ENCODE measurements around the gene MTIF3. TPM values are rescaled to one million over a fixed set of nuclear protein-coding genes. Genes with fewer than 3 reads are reported as not detected.

Gene MTIF3
- total RNA-seq, 2 donors from 2014 or later: 28.3 to 29.5 TPM

DNA sequence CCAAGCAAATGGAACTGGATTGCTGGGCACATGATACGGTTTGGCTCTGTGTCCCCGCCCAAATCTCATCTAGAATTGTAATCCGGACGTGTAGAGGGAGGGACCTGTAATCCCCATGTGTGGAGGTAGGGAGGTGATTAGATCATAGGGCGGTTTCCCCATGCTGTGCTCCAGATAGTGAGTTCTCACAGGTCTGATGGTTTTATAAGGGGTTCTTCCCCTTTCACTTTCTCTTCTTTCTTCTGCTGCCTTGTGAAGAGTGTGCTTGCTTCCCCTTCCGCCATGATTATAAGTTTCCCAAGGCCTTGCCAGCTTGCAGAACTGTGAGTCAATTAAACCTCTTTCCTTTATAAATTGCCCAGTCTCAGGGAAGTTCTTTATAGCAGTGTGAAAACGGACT is 32.6 kb upstream of the MTIF3 start:
- Histone ChIP-seq H3K4me3 (peak overlapping the region; percentile 33), H3K4me1 (ENCODE audit: control insufficient read depth in 1 of 2, low read depth in 2 of 2) (no peaks in the 10 kb centered on the region), H3K9me3 (no peaks in the 10 kb centered on the region), H3K36me3 (no peaks in the 10 kb centered on the region), H3K27ac (no peak overlapping the region), H3K27me3 (replicated peaks; ENCODE audit: insufficient read depth) (no peaks in the 10 kb centered on the region)
- DNase-seq (ENCODE audit: low spot score) (no peak), ATAC-seq (ENCODE audit: insufficient number of reproducible peaks, low FRiP score, low read depth) (no peak)
- TF ChIP-seq CTCF (IDR thresholded peaks at IDR 0.05): no peak

GRCh38 chr13:27481766-27482165 is 31.4 kb upstream of the MTIF3 start:
- H3K9me3 ChIP-seq: no peaks in the 10 kb centered on the region
- H3K4me1 ChIP-seq (ENCODE audit: control insufficient read depth in 1 of 2, low read depth in 2 of 2): no peaks in the 10 kb centered on the region
- no peak for ATAC-seq (ENCODE audit: insufficient number of reproducible peaks, low FRiP score, low read depth)
- no peak overlapping the region for H3K27ac ChIP-seq
- DNase-seq (ENCODE audit: low spot score): no peak
- TF ChIP-seq CTCF (IDR thresholded peaks at IDR 0.05): no peak
- H3K4me3 ChIP-seq: no peak overlapping the region
- H3K36me3 ChIP-seq: no peaks in the 10 kb centered on the region
- no peaks in the 10 kb centered on the region for H3K27me3 ChIP-seq (replicated peaks; ENCODE audit: insufficient read depth)

- H3K4me1 ChIP-seq (ENCODE audit: control insufficient read depth in 1 of 2, low read depth in 2 of 2): no peaks in the 10 kb centered on the region
- TF ChIP-seq CTCF (IDR thresholded peaks at IDR 0.05): no peak
- no peak for ATAC-seq (ENCODE audit: insufficient number of reproducible peaks, low FRiP score, low read depth)
- H3K27ac ChIP-seq: no peak overlapping the region
- no peak for DNase-seq (ENCODE audit: low spot score)
- H3K4me3 ChIP-seq: no peak overlapping the region
- no peaks in the 10 kb centered on the region for H3K27me3 ChIP-seq (replicated peaks; ENCODE audit: insufficient read depth)
- H3K9me3 ChIP-seq: no peaks in the 10 kb centered on the region
- no peaks in the 10 kb centered on the region for H3K36me3 ChIP-seq
Observed at GRCh38 chr13:27476943-27477703, 26.8 kb upstream of the MTIF3 start.

GRCh38 chr13:27474751-27475268 is 24.4 kb upstream of the MTIF3 start:
- Histone ChIP-seq H3K4me3 (no peak overlapping the region), H3K27ac (no peak overlapping the region), H3K27me3 (replicated peaks; ENCODE audit: insufficient read depth) (no peaks in the 10 kb centered on the region), H3K4me1 (ENCODE audit: control insufficient read depth in 1 of 2, low read depth in 2 of 2) (no peaks in the 10 kb centered on the region), H3K9me3 (no peaks in the 10 kb centered on the region), H3K36me3 (no peaks in the 10 kb centered on the region)
- TF ChIP-seq CTCF (IDR thresholded peaks at IDR 0.05): no peak
- no peak for ATAC-seq (ENCODE audit: insufficient number of reproducible peaks, low FRiP score, low read depth)
- DNase-seq (ENCODE audit: low spot score): no peak

GRCh38 chr13:27472941-27473340 is 22.6 kb upstream of the MTIF3 start:
- no peaks in the 10 kb centered on the region for H3K4me1 ChIP-seq (ENCODE audit: control insufficient read depth in 1 of 2, low read depth in 2 of 2)
- DNase-seq (ENCODE audit: low spot score) (no peak), ATAC-seq (ENCODE audit: insufficient number of reproducible peaks, low FRiP score, low read depth) (no peak)
- H3K4me3 ChIP-seq: no peak overlapping the region
- H3K27me3 ChIP-seq (replicated peaks; ENCODE audit: insufficient read depth): no peaks in the 10 kb centered on the region
- no peaks in the 10 kb centered on the region for H3K36me3 ChIP-seq
- H3K27ac ChIP-seq: no peak overlapping the region
- H3K9me3 ChIP-seq: no peaks in the 10 kb centered on the region
- no peak for TF ChIP-seq CTCF (IDR thresholded peaks at IDR 0.05)

All from thoracic aorta (tissue), 2 donors.